K562 (cell line): ENCODE measurements around the gene PIP5K1B. TPM values are rescaled to one million over a fixed set of nuclear protein-coding genes. Genes with fewer than 3 reads are reported as not detected.

ENCODE experiments used
- ATAC-seq: fragments of 200-7000 bp; cut with Tn5 transposase; 3 replicates; pipeline ENCODE4 v1.9.1; 2020; ENCODE audit warnings: moderate library complexity
- BruUV-seq: library from RNA; stranded (reverse); fragments of 400-500 nt; replicated peaks from 2 replicates; lab custom pipeline; 2021; lab: Mats Ljungman, UMichigan
- CTCF ChIA-PET: fragments of 300-600 bp; formaldehyde crosslinking; extraction: SDS; loops from one replicate; lab custom pipeline; 2021; ENCODE audit warnings: low intra/inter-chr PET ratio; lab: Yijun Ruan, JAX
- POLR2A ChIA-PET: fragments of 300-600, 350-650 bp; sonication (Branson Sonifier 250); formaldehyde crosslinking; extraction: SDS; loops from one replicate; lab custom pipeline; 2021; ENCODE audit warnings: antibody characterized with exemption, inconsistent platforms; lab: Yijun Ruan, JAX
- DNase-seq, 4 experiments: peaks; one replicate each; pipeline versions ENCODE4 v3.0.0 to v3.0.0-alpha.2; 2011 to 2018; ENCODE audit warnings: low spot score in 3 of 4, mixed read lengths in 3 of 4; ENCODE audit errors: extremely low read depth in 1 of 4
- FAIRE-seq: peaks from 2 replicates; lab custom pipeline; 2011; peaks lifted over from hg19 to GRCh38; lab: Jason Lieb, UNC
- H2AFZ ChIP-seq: 2 replicates; pipeline ENCODE4 v1.6.0; 2011; ENCODE audit warnings: low read depth, low read length, control low read depth, inconsistent platforms
- H3K27ac ChIP-seq: fragments of 200-600 bp; 3 replicates; pipeline ENCODE4 v1.8.0; 2011; ENCODE audit warnings: low read depth, mild to moderate bottlenecking, control low read depth, inconsistent platforms, low read length, moderate library complexity, mixed read lengths; ENCODE audit errors: extremely low read depth
- H3K27me3 ChIP-seq, 2 experiments: fragments of 300-600 bp in 1 of 2; 2 replicates in 1 of 2; 3 replicates in 1 of 2; pipeline versions ENCODE4 v1.6.0 to v1.8.0; 2011; ENCODE audit warnings: inconsistent platforms in 2 of 2, low read length in 2 of 2, mild to moderate bottlenecking in 1 of 2, mixed read lengths in 1 of 2, moderate library complexity in 1 of 2; ENCODE audit not compliant: control insufficient read depth in 2 of 2, insufficient read depth in 2 of 2
- H3K36me3 ChIP-seq: fragments of 300-600 bp; 3 replicates; pipeline ENCODE4 v1.8.0; 2011; ENCODE audit warnings: mild to moderate bottlenecking, low read length, inconsistent platforms; ENCODE audit not compliant: control insufficient read depth, insufficient read depth
- H3K4me1 ChIP-seq, 2 experiments: fragments of 200-600 bp in 1 of 2; replicated peaks in 1 of 2; 2 replicates in 1 of 2; 3 replicates in 1 of 2; pipeline versions ENCODE4 v1.5.1 to v1.8.0; 2011; ENCODE audit warnings: inconsistent platforms in 2 of 2, low read length in 2 of 2, mild to moderate bottlenecking in 1 of 2, mixed read lengths in 1 of 2, moderate library complexity in 1 of 2; ENCODE audit not compliant: control insufficient read depth in 2 of 2, insufficient read depth in 2 of 2
- H3K4me2 ChIP-seq: 2 replicates; pipeline ENCODE4 v1.6.1; 2011; ENCODE audit warnings: low read length, control low read depth, inconsistent platforms, mixed read lengths; ENCODE audit not compliant: insufficient read depth
- H3K4me3 ChIP-seq: fragments of 200-600 bp; sonication (generic), shearing (Covaris generic); 2 replicates; pipeline ENCODE4 v1.5.1; 2016; ENCODE audit warnings: control low read depth, inconsistent platforms
- H3K79me2 ChIP-seq: fragments of 200-600 bp; 3 replicates; pipeline ENCODE4 v1.8.0; 2011; ENCODE audit warnings: low read length, inconsistent platforms; ENCODE audit not compliant: control insufficient read depth, insufficient read depth
- H3K9ac ChIP-seq, 2 experiments: 2 replicates each; pipeline versions ENCODE4 v1.6.0 to v1.6.1; 2011; ENCODE audit warnings: low read depth in 2 of 2, low read length in 2 of 2, control low read depth in 1 of 2, inconsistent platforms in 1 of 2, mild to moderate bottlenecking in 1 of 2, mixed read lengths in 1 of 2; ENCODE audit not compliant: insufficient read depth in 1 of 2
- H3K9me1 ChIP-seq: one replicate; pipeline ENCODE4 v1.6.0; 2011; ENCODE audit warnings: inconsistent platforms, mild to moderate bottlenecking, low read length, moderate library complexity; ENCODE audit not compliant: control insufficient read depth, insufficient read depth
- H3K9me3 ChIP-seq: replicated peaks from 2 replicates; pipeline ENCODE4 v1.5.1; 2011; ENCODE audit warnings: low read depth, low read length, inconsistent platforms; ENCODE audit not compliant: control insufficient read depth, insufficient read depth
- H4K20me1 ChIP-seq: replicated peaks from 2 replicates; pipeline ENCODE4 v1.6.1; 2011; ENCODE audit warnings: low read length, inconsistent platforms, mixed read lengths; ENCODE audit not compliant: control insufficient read depth, insufficient read depth
- C11orf30 ChIP-seq: fragments of 450-650 bp; IDR thresholded peaks from 2 replicates; pipeline ENCODE4 v1.6.1; 2016; ENCODE audit warnings: low read depth, mild to moderate bottlenecking
- FOXA1 ChIP-seq: fragments of 450-650 bp; IDR thresholded peaks from 2 replicates; pipeline ENCODE4 v1.6.1; 2016; ENCODE audit warnings: mild to moderate bottlenecking, borderline replicate concordance
- JUND ChIP-seq, 2 experiments: IDR thresholded peaks; 2 replicates in 1 of 2; 3 replicates in 1 of 2; pipeline ENCODE4 v1.6.1; 2011; ENCODE audit warnings: borderline replicate concordance in 2 of 2, low read depth in 2 of 2, low read length in 2 of 2, improper control_type of control experiment in 1 of 2, missing biosample characterization in 1 of 2, missing genetic modification characterization in 1 of 2, missing genetic modification reagents in 1 of 2
- MAFG ChIP-seq: fragments of 450-650 bp; conservative IDR thresholded peaks from 2 replicates; pipeline ENCODE4 v1.6.1; 2016; ENCODE audit warnings: missing genetic modification characterization, missing compliant biosample characterization
- NFE2 ChIP-seq: IDR thresholded peaks from 2 replicates; pipeline ENCODE4 v1.6.1; 2014; ENCODE audit warnings: antibody characterized with exemption, low read depth
- NFE2L1 ChIP-seq: fragments of 450-650 bp; IDR thresholded peaks from 2 replicates; pipeline ENCODE4 v1.6.1; 2016; ENCODE audit warnings: missing genetic modification characterization, low read depth, mild to moderate bottlenecking, missing compliant biosample characterization, moderate library complexity, borderline replicate concordance
- RBM22 ChIP-seq: fragments of 200-400 bp; formaldehyde crosslinking; IDR thresholded peaks from 2 replicates; pipeline ENCODE4 v1.6.1; 2018; ENCODE audit warnings: low read length, low read depth; ENCODE audit not compliant: poor library complexity, severe bottlenecking
- SRSF9 ChIP-seq: fragments of 200-400 bp; formaldehyde crosslinking; IDR thresholded peaks from 2 replicates; pipeline ENCODE4 v1.6.1; 2017; ENCODE audit warnings: low read depth, low read length, borderline replicate concordance
- ZKSCAN3 ChIP-seq: fragments of 250-450 bp; sonication (Bioruptor Pico); IDR thresholded peaks from 2 replicates; pipeline ENCODE4 v1.4.0; 2020
- ZNF316 ChIP-seq: fragments of 450-650 bp; IDR thresholded peaks from 2 replicates; pipeline ENCODE4 v1.6.1; 2016
- ZNF354B ChIP-seq: fragments of 250-450 bp; sonication (Bioruptor Pico); IDR thresholded peaks from 2 replicates; pipeline ENCODE4 v1.4.0; 2020
- ZNF444 ChIP-seq: fragments of 250-450 bp; sonication (Bioruptor Pico); IDR thresholded peaks from 2 replicates; pipeline ENCODE4 v1.4.0; 2020; ENCODE audit warnings: mild to moderate bottlenecking, moderate library complexity
- ZNF668 ChIP-seq: fragments of 250-450 bp; sonication (Bioruptor Pico); IDR thresholded peaks from 2 replicates; pipeline ENCODE4 v1.8.0; 2022; ENCODE audit warnings: mild to moderate bottlenecking, inconsistent platforms
- ZNF778 ChIP-seq: fragments of 450-650 bp; formaldehyde crosslinking; IDR thresholded peaks from 2 replicates; pipeline ENCODE4 v1.4.0; 2020; ENCODE audit warnings: mild to moderate bottlenecking, moderate library complexity
- in situ Hi-C: fragments of 300-500 bp; cut with MboI; formaldehyde crosslinking; loops from 4 replicates; pipeline ENCODE4 v1.15.0; 2018; ENCODE audit warnings: inconsistent platforms, mixed read lengths
- intact Hi-C: fragments of 100-400 bp; cut with micrococcal nuclease; formaldehyde crosslinking; loops from 2 replicates; pipeline ENCODE4 v1.14.2; 2022
- polyA plus RNA-seq, 8 experiments: library from polyadenylated mRNA; depleted of rRNA in 4 of 8; stranded (reverse) in 5 of 8; unstranded in 3 of 8; fragments of >200 nt; fragmentation: Nextera tagmentation in 2 of 8; fragmentation: Illumina TruSeq in 1 of 8; extraction: Ambion mirVana in 2 of 8; extraction: Trizol in 1 of 8; gene quantifications; 2 replicates each; pipeline versions ENCODE4 v1.2.1 to v1.2.3, GENCODE V29; 2011 to 2014; ENCODE audit warnings: inconsistent platforms in 1 of 8, missing spikeins in 1 of 8
- total RNA-seq, 7 experiments: library from RNA; depleted of rRNA in 6 of 7; stranded (reverse); fragments of >200 nt in 6 of 7; fragmentation: Illumina TruSeq in 2 of 7; extraction: Trizol in 2 of 7; gene quantifications; 2 replicates each; pipeline versions ENCODE4 v1.2.1 to v1.2.3, GENCODE V29; 2011 to 2021; ENCODE audit warnings: low replicate concordance in 1 of 7

The PIP5K1B gene
- total and polyA plus RNA-seq, 9 of the 15 experiments (the other 6 are each of a cell fraction or from before 2014, with no cell fraction given): 3.1 to 12.9 (median 7.4) TPM

GRCh38 chr9:68878450-68878849 lies 173.4 kb downstream of the PIP5K1B start:
- ATAC-seq: no peak
- in situ Hi-C loops: no loop called here
- no peaks in the 10 kb centered on the region for H3K36me3 ChIP-seq
- CTCF ChIA-PET: no interaction called here
- no TSS peak for BruUV-seq
- no peak overlapping the region for H2AFZ ChIP-seq
- H3K79me2 ChIP-seq: no peaks in the 10 kb centered on the region
- intact Hi-C loops: no loop called here
- no peak overlapping the region for H3K4me3 ChIP-seq
- H3K27me3 ChIP-seq: no peaks in the 10 kb centered on the region
- no peak overlapping the region for H3K9ac ChIP-seq
- H3K4me2 ChIP-seq: no peak overlapping the region
- H3K9me3 ChIP-seq: no peaks in the 10 kb centered on the region
- no peak overlapping the region for H3K27ac ChIP-seq
- no peak for DNase-seq
- H3K4me1 ChIP-seq: no peaks in the 10 kb centered on the region; a peak in 3 of 5 replicates
- POLR2A ChIA-PET: no interaction called here
- FAIRE-seq: no peak
- TF ChIP-seq ZKSCAN3 (CRISPR knock-in tag): no peak
- TF ChIP-seq ZNF354B: no peak
- TF ChIP-seq NFE2L1: 0 out of 2 replicates have a peak, but pooled peaks have one; percentile 21
- TF ChIP-seq MAFG (tag): peak; percentile 72
- no peak for TF ChIP-seq RBM22
- no peak for TF ChIP-seq ZNF778
- TF ChIP-seq ZNF668 (CRISPR knock-in tag): no peak
- TF ChIP-seq C11orf30: peak; percentile 43; the same call in 1 of the 2 replicates
- peak; percentile 67 for TF ChIP-seq ZNF316
- TF ChIP-seq FOXA1: no peak
- TF ChIP-seq SRSF9: no peak
- TF ChIP-seq NFE2: 0 out of 2 replicates have a peak, but pooled peaks have one; percentile 4
- TF ChIP-seq ZNF444 (CRISPR knock-in tag): no peak
- no peak for TF ChIP-seq JUND (IDR thresholded peaks at IDR 0.05; ENCODE audit: borderline replicate concordance, low read depth, low read length)
- TF ChIP-seq JUND (tag; IDR thresholded peaks at IDR 0.05; ENCODE audit: borderline replicate concordance, low read depth, low read length): no peak
- TF ChIP-seq, all 486 proteins: peak for 5
- no peaks in the 10 kb centered on the region for H4K20me1 ChIP-seq
- no peaks in the 10 kb centered on the region for H3K9me1 ChIP-seq
